ENCODE measurements around the gene SH3TC2. TPM values are rescaled to one million over a fixed set of nuclear protein-coding genes. Genes with fewer than 3 reads are reported as not detected.

SH3TC2 gene
- total RNA-seq, 1 donor from 2014 or later, result 0.13 TPM

GRCh38 chr5:149019679-149020078, 43.2 kb downstream of the SH3TC2 start:
- H3K4me3 Mint-ChIP-seq (ENCODE audit: unreplicated experiment), result no peak overlapping the region
- no peaks in the 10 kb centered on the region for H3K36me3 Mint-ChIP-seq (ENCODE audit: low read depth, unreplicated experiment)
- no peaks in the 10 kb centered on the region for H3K27me3 Mint-ChIP-seq (ENCODE audit: unreplicated experiment)
- peaks cover 16% of the 10 kb centered on the region for H3K4me1 Mint-ChIP-seq (ENCODE audit: unreplicated experiment)
- no peaks in the 10 kb centered on the region for H3K9me3 Mint-ChIP-seq (ENCODE audit: unreplicated experiment)
- DNase-seq (ENCODE audit: low spot score), result no peak
- no peak for TF ChIP-seq CTCF (IDR thresholded peaks at IDR 0.05; ENCODE audit: unreplicated experiment)
- no peak overlapping the region for H3K27ac Mint-ChIP-seq (ENCODE audit: unreplicated experiment)

- H3K4me3 Mint-ChIP-seq (ENCODE audit: unreplicated experiment), result no peak overlapping the region
- H3K4me1 Mint-ChIP-seq (ENCODE audit: unreplicated experiment), result peaks cover 16% of the 10 kb centered on the region
- H3K36me3 Mint-ChIP-seq (ENCODE audit: low read depth, unreplicated experiment), result no peaks in the 10 kb centered on the region
- DNase-seq (ENCODE audit: low spot score), result no peak
- TF ChIP-seq CTCF (IDR thresholded peaks at IDR 0.05; ENCODE audit: unreplicated experiment), result no peak
- H3K27me3 Mint-ChIP-seq (ENCODE audit: unreplicated experiment), result no peaks in the 10 kb centered on the region
- no peaks in the 10 kb centered on the region for H3K9me3 Mint-ChIP-seq (ENCODE audit: unreplicated experiment)
- H3K27ac Mint-ChIP-seq (ENCODE audit: unreplicated experiment), result peak overlapping the region; percentile 33
Observed at GRCh38 chr5:149018909-149019443, 43.9 kb downstream of the SH3TC2 start.

GRCh38 chr5:149017636-149018035, 45.2 kb downstream of the SH3TC2 start:
- no peak for DNase-seq (ENCODE audit: low spot score)
- Mint-ChIP-seq H3K27me3 (ENCODE audit: unreplicated experiment) (no peaks in the 10 kb centered on the region), H3K36me3 (ENCODE audit: low read depth, unreplicated experiment) (no peaks in the 10 kb centered on the region), H3K9me3 (ENCODE audit: unreplicated experiment) (no peaks in the 10 kb centered on the region), H3K4me3 (ENCODE audit: unreplicated experiment) (no peak overlapping the region), H3K4me1 (ENCODE audit: unreplicated experiment) (peaks cover 16% of the 10 kb centered on the region), H3K27ac (ENCODE audit: unreplicated experiment) (no peak overlapping the region)
- no peak for TF ChIP-seq CTCF (IDR thresholded peaks at IDR 0.05; ENCODE audit: unreplicated experiment)

GRCh38 chr5:149015561-149015960, 47.3 kb downstream of the SH3TC2 start:
- DNase-seq (ENCODE audit: low spot score), result no peak
- Mint-ChIP-seq H3K9me3 (ENCODE audit: unreplicated experiment) (no peaks in the 10 kb centered on the region), H3K4me1 (ENCODE audit: unreplicated experiment) (peaks cover 16% of the 10 kb centered on the region), H3K4me3 (ENCODE audit: unreplicated experiment) (no peak overlapping the region), H3K36me3 (ENCODE audit: low read depth, unreplicated experiment) (no peaks in the 10 kb centered on the region), H3K27me3 (ENCODE audit: unreplicated experiment) (no peaks in the 10 kb centered on the region), H3K27ac (ENCODE audit: unreplicated experiment) (no peak overlapping the region)
- no peak for TF ChIP-seq CTCF (IDR thresholded peaks at IDR 0.05; ENCODE audit: unreplicated experiment)

GRCh38 chr5:149015126-149015525, 47.7 kb downstream of the SH3TC2 start:
- Mint-ChIP-seq H3K27ac (ENCODE audit: unreplicated experiment) (no peak overlapping the region), H3K36me3 (ENCODE audit: low read depth, unreplicated experiment) (no peaks in the 10 kb centered on the region), H3K9me3 (ENCODE audit: unreplicated experiment) (no peaks in the 10 kb centered on the region), H3K4me3 (ENCODE audit: unreplicated experiment) (no peak overlapping the region), H3K4me1 (ENCODE audit: unreplicated experiment) (peaks cover 16% of the 10 kb centered on the region), H3K27me3 (ENCODE audit: unreplicated experiment) (no peaks in the 10 kb centered on the region)
- no peak for DNase-seq (ENCODE audit: low spot score)
- TF ChIP-seq CTCF (IDR thresholded peaks at IDR 0.05; ENCODE audit: unreplicated experiment), result no peak
